Transverse colon (tissue), 4 donors: Measurements from ENCODE around the gene BBX. TPM values are rescaled to one million over a fixed set of nuclear protein-coding genes. Genes with fewer than 3 reads are reported as not detected.

Source experiments
- DNase-seq: peaks from one replicate; pipeline ENCODE4 v3.0.0-alpha.2; 2019
- H3K27ac ChIP-seq, 4 donors: fragments of 200-600 bp; sonication (generic); 2 replicates each; pipeline ENCODE4 v1.5.1; 2016 to 2018; ENCODE audit warnings: inconsistent platforms in 4 of 4
- H3K27me3 ChIP-seq: fragments of 200-600 bp; sonication (generic); 2 replicates; pipeline ENCODE4 v1.5.1; 2017; ENCODE audit warnings: inconsistent platforms
- H3K36me3 ChIP-seq, 4 donors: fragments of 200-600 bp; sonication (generic); 2 replicates each; pipeline ENCODE4 v1.5.1; 2017 to 2019; ENCODE audit warnings: inconsistent platforms in 4 of 4
- H3K4me1 ChIP-seq, 4 donors: fragments of 200-600 bp; sonication (generic); 2 replicates each; pipeline ENCODE4 v1.5.1; 2017 to 2020; ENCODE audit warnings: inconsistent platforms in 4 of 4
- H3K4me3 ChIP-seq, 4 donors: fragments of 200-600 bp; sonication (generic); 1 replicate in 1 of 4; 2 replicates in 3 of 4; pipeline versions ENCODE4 v1.5.1 to v1.6.1; 2017 to 2019; ENCODE audit warnings: inconsistent platforms in 4 of 4
- H3K9me3 ChIP-seq, 2 donors: fragments of 200-600 bp; sonication (generic); 2 replicates each; pipeline ENCODE4 v1.5.1; 2017 to 2019; ENCODE audit warnings: inconsistent platforms in 2 of 2
- CTCF ChIP-seq, 5 experiments: fragments of 200-600 bp in 3 of 5; fragments of 450-650 bp in 2 of 5; sonication (generic) in 3 of 5; IDR thresholded peaks; 1 replicate in 2 of 5; 2 replicates in 3 of 5; pipeline ENCODE4 v1.5.1; 2016 to 2017; ENCODE audit warnings: antibody characterized with exemption in 5 of 5, inconsistent platforms in 3 of 5, mild to moderate bottlenecking in 2 of 5, moderate library complexity in 1 of 5
- EP300 ChIP-seq: sonication (generic); formaldehyde crosslinking; IDR thresholded peaks from one replicate; pipeline ENCODE4 v1.6.1; 2017; ENCODE audit warnings: antibody characterized with exemption, low read depth
- POLR2A ChIP-seq: fragments of 450-650 bp; IDR thresholded peaks from one replicate; pipeline ENCODE4 v1.6.1; 2016; ENCODE audit warnings: antibody characterized with exemption, mild to moderate bottlenecking, moderate library complexity
- POLR2AphosphoS5 ChIP-seq, 3 donors: sonication (generic); formaldehyde crosslinking; IDR thresholded peaks; one replicate each; pipeline ENCODE4 v1.6.1; 2016; ENCODE audit warnings: antibody characterized with exemption in 3 of 3
- WGBS, 2 donors: methylation state at CpG; one replicate each; pipeline ENCODE4 v1.1.5; 2018; ENCODE audit warnings: low coverage in 1 of 2; 5-methylcytosine and 5-hydroxymethylcytosine counted together
- in situ Hi-C, 4 donors: fragments of 200-750 bp; cut with MboI; loops; one replicate each; pipeline versions ENCODE4 v1.15.0 to v1.15.1; 2017; ENCODE audit warnings: low sequenced_read_pairs in 3 of 4, low pct_ligation_motif_present in 1 of 4, low pct_unique_long_range_greater_than_20kb in 1 of 4
- intact Hi-C: fragments of 100-400 bp; cut with DNase I; formaldehyde crosslinking; loops from one replicate; pipeline ENCODE4 v1.15.1; 2023; ENCODE audit warnings: low total_unique reads
- total RNA-seq, 4 donors: library from RNA; depleted of rRNA; stranded (reverse); fragments of >200 nt; gene quantifications; one replicate each; pipeline ENCODE4 v1.1.0, GENCODE V29; 2016

BBX gene
- total RNA-seq, 4 donors from 2014 or later: 22.5 to 39.6 (median 33.1) TPM

GRCh38 chr3:107676469-107677309 is 153.9 kb downstream of the BBX start:
- 52 to 69% methylated on average over 2 of the region's 2 CpGs for WGBS, 2 donors
- TF ChIP-seq EP300: no peak
- TF ChIP-seq CTCF (IDR thresholded peaks at IDR 0.05): peak; percentile 48 to 63 (median 53)
- Histone ChIP-seq H3K36me3 (no peaks in the 10 kb centered on the region), H3K4me3 (no peak overlapping the region), H3K9me3 (no peaks in the 10 kb centered on the region), H3K27me3 (no peaks in the 10 kb centered on the region), H3K4me1 (peaks cover 0 to 23% (median 10%) of the 10 kb centered on the region in 4 donors), H3K27ac (no peak overlapping the region)
- intact Hi-C loops: no loop called here
- DNase-seq: no peak
- in situ Hi-C loops: loop anchor here in 1 of 4 donors (10.0 kb wide), 1 partner anchor 68 kb away; no protein-coding TSS in a partner anchor

GRCh38 chr3:107679921-107680320 is 157.2 kb downstream of the BBX start:
- H3K27me3 ChIP-seq: no peaks in the 10 kb centered on the region
- intact Hi-C loops (no loop called here), in situ Hi-C loops (loop anchor here in 1 of 4 donors (10.0 kb wide), 1 partner anchor 65 kb away; no protein-coding TSS in a partner anchor)
- no peaks in the 10 kb centered on the region for H3K9me3 ChIP-seq
- DNase-seq: no peak
- H3K4me1 ChIP-seq: peaks cover 2 to 45% (median 21%) of the 10 kb centered on the region in 4 donors
- no peak overlapping the region for H3K27ac ChIP-seq
- 63 to 91% methylated on average over 2 of the region's 2 CpGs for WGBS, 2 donors
- TF ChIP-seq EP300 (no peak), POLR2A (no peak), POLR2AphosphoS5 (IDR thresholded peaks at IDR 0.05) (no peak), CTCF (IDR thresholded peaks at IDR 0.05) (no peak)
- H3K36me3 ChIP-seq: no peaks in the 10 kb centered on the region
- no peak overlapping the region for H3K4me3 ChIP-seq

- H3K9me3 ChIP-seq: no peaks in the 10 kb centered on the region
- H3K4me3 ChIP-seq: no peak overlapping the region
- TF ChIP-seq CTCF (IDR thresholded peaks at IDR 0.05) (no peak), POLR2A (no peak), POLR2AphosphoS5 (IDR thresholded peaks at IDR 0.05) (no peak), EP300 (no peak)
- intact Hi-C loops (no loop called here), in situ Hi-C loops (no loop called here)
- H3K36me3 ChIP-seq: no peaks in the 10 kb centered on the region
- WGBS, 2 donors: 74 to 94% methylated on average over 2 of the region's 2 CpGs
- no peaks in the 10 kb centered on the region for H3K27me3 ChIP-seq
- no peak overlapping the region for H3K27ac ChIP-seq
- H3K4me1 ChIP-seq: peaks cover 2 to 37% (median 21%) of the 10 kb centered on the region in 4 donors
- DNase-seq: no peak
These were observed 157.9 kb downstream of the BBX start for GRCh38 chr3:107680698-107681097.

GRCh38 chr3:107681396-107681795 is 158.6 kb downstream of the BBX start:
- WGBS, 2 donors: 58 to 64% methylated on average over 3 of the region's 3 CpGs
- H3K4me1 ChIP-seq: peaks cover 2 to 35% (median 21%) of the 10 kb centered on the region in 4 donors
- intact Hi-C loops: no loop called here
- H3K9me3 ChIP-seq: no peaks in the 10 kb centered on the region
- no peak overlapping the region for H3K27ac ChIP-seq
- H3K4me3 ChIP-seq: no peak overlapping the region
- no peaks in the 10 kb centered on the region for H3K36me3 ChIP-seq
- no peak for DNase-seq
- TF ChIP-seq POLR2AphosphoS5 (IDR thresholded peaks at IDR 0.05) (no peak), CTCF (IDR thresholded peaks at IDR 0.05) (no peak), EP300 (no peak), POLR2A (no peak)
- H3K27me3 ChIP-seq: no peaks in the 10 kb centered on the region
- in situ Hi-C loops: no loop called here
